ENCODE results near the gene ILK.

ILK gene

GRCh38 chr11:6603287-6604080, at the start of gene ILK, which contains the start of gene RRP8:
Gene ILK (plus strand): TSS chr11:6603774. CDS start chr11:6604272, 498 bp downstream.
Gene RRP8 (minus strand): TSS chr11:6603616. CDS start chr11:6603502, 114 bp downstream.
- no peak within 1 kb of the TSS for H3K27ac Mint-ChIP-seq
- H3K36me3 Mint-ChIP-seq = peaks cover 4% of the 10 kb centered on the region
- no peaks in the 10 kb centered on the region for H3K9me3 Mint-ChIP-seq (ENCODE audit: low read depth)
- H3K4me1 Mint-ChIP-seq (ENCODE audit: low read depth) = peaks cover 33% of the 10 kb centered on the region
- H3K4me3 Mint-ChIP-seq = no peak within 1 kb of the TSS
- no peaks in the 10 kb centered on the region for H3K27me3 Mint-ChIP-seq

- Mint-ChIP-seq H3K36me3 (peaks cover 7% of the 10 kb centered on the region), H3K4me1 (ENCODE audit: low read depth) (no peaks in the 10 kb centered on the region), H3K4me3 (no peak overlapping the region), H3K27ac (no peak overlapping the region), H3K27me3 (no peaks in the 10 kb centered on the region), H3K9me3 (ENCODE audit: low read depth) (no peaks in the 10 kb centered on the region)
Observed at GRCh38 chr11:6554828-6555706, 48.5 kb upstream of the ILK start.

- H3K9me3 Mint-ChIP-seq (ENCODE audit: low read depth) = no peaks in the 10 kb centered on the region
- H3K4me1 Mint-ChIP-seq (ENCODE audit: low read depth) = no peaks in the 10 kb centered on the region
- no peak overlapping the region for H3K4me3 Mint-ChIP-seq
- peaks cover 7% of the 10 kb centered on the region for H3K36me3 Mint-ChIP-seq
- no peaks in the 10 kb centered on the region for H3K27me3 Mint-ChIP-seq
- H3K27ac Mint-ChIP-seq = peak overlapping the region; percentile 3
Observed at GRCh38 chr11:6556139-6556949, 47.2 kb upstream of the ILK start.

GRCh38 chr11:6557063-6557462, 46.5 kb upstream of the ILK start:
- Mint-ChIP-seq H3K27ac (no peak overlapping the region), H3K36me3 (peaks cover 12% of the 10 kb centered on the region), H3K9me3 (ENCODE audit: low read depth) (no peaks in the 10 kb centered on the region), H3K27me3 (no peaks in the 10 kb centered on the region), H3K4me3 (no peak overlapping the region), H3K4me1 (ENCODE audit: low read depth) (no peaks in the 10 kb centered on the region)

GRCh38 chr11:6557761-6558674, 45.6 kb upstream of the ILK start:
- no peaks in the 10 kb centered on the region for H3K4me1 Mint-ChIP-seq (ENCODE audit: low read depth)
- no peaks in the 10 kb centered on the region for H3K9me3 Mint-ChIP-seq (ENCODE audit: low read depth)
- peaks cover 15% of the 10 kb centered on the region for H3K36me3 Mint-ChIP-seq
- H3K27ac Mint-ChIP-seq = no peak overlapping the region
- H3K4me3 Mint-ChIP-seq = no peak overlapping the region
- H3K27me3 Mint-ChIP-seq = no peaks in the 10 kb centered on the region

GRCh38 chr11:6559369-6559768, 44.2 kb upstream of the ILK start:
- H3K4me1 Mint-ChIP-seq (ENCODE audit: low read depth) = no peaks in the 10 kb centered on the region
- no peaks in the 10 kb centered on the region for H3K27me3 Mint-ChIP-seq
- no peak overlapping the region for H3K27ac Mint-ChIP-seq
- H3K36me3 Mint-ChIP-seq = peaks cover 15% of the 10 kb centered on the region
- H3K9me3 Mint-ChIP-seq (ENCODE audit: low read depth) = no peaks in the 10 kb centered on the region
- no peak overlapping the region for H3K4me3 Mint-ChIP-seq

GRCh38 chr11:6561288-6561687, 42.3 kb upstream of the ILK start:
- Mint-ChIP-seq H3K27me3 (no peaks in the 10 kb centered on the region), H3K4me3 (no peak overlapping the region), H3K36me3 (peaks cover 19% of the 10 kb centered on the region), H3K4me1 (ENCODE audit: low read depth) (no peaks in the 10 kb centered on the region), H3K27ac (no peak overlapping the region), H3K9me3 (ENCODE audit: low read depth) (no peaks in the 10 kb centered on the region)

- no peaks in the 10 kb centered on the region for H3K4me1 Mint-ChIP-seq (ENCODE audit: low read depth)
- no peak overlapping the region for H3K4me3 Mint-ChIP-seq
- peaks cover 13% of the 10 kb centered on the region for H3K36me3 Mint-ChIP-seq
- H3K9me3 Mint-ChIP-seq (ENCODE audit: low read depth) = no peaks in the 10 kb centered on the region
- no peak overlapping the region for H3K27ac Mint-ChIP-seq
- H3K27me3 Mint-ChIP-seq = no peaks in the 10 kb centered on the region
Observed at GRCh38 chr11:6563121-6563619, 40.4 kb upstream of the ILK start.

- Mint-ChIP-seq H3K36me3 (peaks cover 12% of the 10 kb centered on the region), H3K4me3 (no peak overlapping the region)
Observed at GRCh38 chr11:6563667-6564066, 39.9 kb upstream of the ILK start.

GRCh38 chr11:6565325-6565724, 38.2 kb upstream of the ILK start:
- no peak overlapping the region for H3K4me3 Mint-ChIP-seq
- no peaks in the 10 kb centered on the region for H3K4me1 Mint-ChIP-seq (ENCODE audit: low read depth)
- H3K27me3 Mint-ChIP-seq = no peaks in the 10 kb centered on the region
- no peak overlapping the region for H3K27ac Mint-ChIP-seq
- H3K36me3 Mint-ChIP-seq = peaks cover 14% of the 10 kb centered on the region
- no peaks in the 10 kb centered on the region for H3K9me3 Mint-ChIP-seq (ENCODE audit: low read depth)

More at GRCh38 chr11:6563667-6564066, 39.9 kb upstream of the ILK start:
- no peaks in the 10 kb centered on the region for H3K9me3 Mint-ChIP-seq (ENCODE audit: low read depth)
- H3K27me3 Mint-ChIP-seq = no peaks in the 10 kb centered on the region
- no peak overlapping the region for H3K27ac Mint-ChIP-seq
- no peaks in the 10 kb centered on the region for H3K4me1 Mint-ChIP-seq (ENCODE audit: low read depth)

GRCh38 chr11:6565988-6566703, 37.4 kb upstream of the ILK start:
- peaks cover 14% of the 10 kb centered on the region for H3K36me3 Mint-ChIP-seq

GRCh38 chr11:6566704-6567370, 36.7 kb upstream of the ILK start:
- no peaks in the 10 kb centered on the region for H3K4me1 Mint-ChIP-seq (ENCODE audit: low read depth)

More at GRCh38 chr11:6565988-6566703, 37.4 kb upstream of the ILK start:
- no peaks in the 10 kb centered on the region for H3K4me1 Mint-ChIP-seq (ENCODE audit: low read depth)
- no peak overlapping the region for H3K4me3 Mint-ChIP-seq
- H3K9me3 Mint-ChIP-seq (ENCODE audit: low read depth) = no peaks in the 10 kb centered on the region
- H3K27ac Mint-ChIP-seq = no peak overlapping the region
- H3K27me3 Mint-ChIP-seq = no peaks in the 10 kb centered on the region

GRCh38 chr11:6567371-6567745, 36.2 kb upstream of the ILK start:
- H3K27me3 Mint-ChIP-seq = no peaks in the 10 kb centered on the region
- peaks cover 10% of the 10 kb centered on the region for H3K36me3 Mint-ChIP-seq
- no peak overlapping the region for H3K27ac Mint-ChIP-seq
- no peaks in the 10 kb centered on the region for H3K9me3 Mint-ChIP-seq (ENCODE audit: low read depth)
- no peak overlapping the region for H3K4me3 Mint-ChIP-seq
- H3K4me1 Mint-ChIP-seq (ENCODE audit: low read depth) = no peaks in the 10 kb centered on the region

More at GRCh38 chr11:6566704-6567370, 36.7 kb upstream of the ILK start:
- Mint-ChIP-seq H3K36me3 (peaks cover 11% of the 10 kb centered on the region), H3K27ac (no peak overlapping the region), H3K27me3 (no peaks in the 10 kb centered on the region), H3K9me3 (ENCODE audit: low read depth) (no peaks in the 10 kb centered on the region), H3K4me3 (no peak overlapping the region)

Data from activated naive CD8-positive, alpha-beta T cell (primary cell).